Gastroesophageal sphincter (tissue), 3 donors: Measurements from ENCODE around the gene DZIP1.

Source experiments
- CTCF ChIP-seq, 4 experiments: fragments of 200-600 bp in 2 of 4; fragments of 450-650 bp in 2 of 4; sonication (generic) in 1 of 4; IDR thresholded peaks; one replicate each; pipeline ENCODE4 v1.5.1; 2017 to 2019; ENCODE audit warnings: antibody characterized with exemption in 4 of 4, mild to moderate bottlenecking in 2 of 4, moderate library complexity in 2 of 4
- EP300 ChIP-seq: sonication (generic); formaldehyde crosslinking; IDR thresholded peaks from one replicate; pipeline ENCODE4 v1.6.1; 2017; ENCODE audit warnings: antibody characterized with exemption, mild to moderate bottlenecking
- POLR2A ChIP-seq, 2 donors: fragments of 450-650 bp; IDR thresholded peaks; one replicate each; pipeline ENCODE4 v1.6.1; 2017; ENCODE audit warnings: antibody characterized with exemption in 2 of 2, mild to moderate bottlenecking in 2 of 2, moderate library complexity in 1 of 2
- POLR2AphosphoS5 ChIP-seq: sonication (generic); formaldehyde crosslinking; IDR thresholded peaks from one replicate; pipeline ENCODE4 v1.6.1; 2017; ENCODE audit warnings: antibody characterized with exemption

- TF ChIP-seq CTCF (IDR thresholded peaks at IDR 0.05) (no peak), POLR2AphosphoS5 (no peak), POLR2A (IDR thresholded peaks at IDR 0.05) (no peak), EP300 (no peak)
Measured at GRCh38 chr13:95678967-95679366, 34.5 kb upstream of the DZIP1 start.
